Left renal cortex interstitium (tissue), 4 donors: ENCODE data around the gene TSPAN7. TPM values are rescaled to one million over a fixed set of nuclear protein-coding genes. Genes with fewer than 3 reads are reported as not detected.

Experiments used
- DNase-seq, 4 donors: peaks; one replicate each; pipeline ENCODE4 v3.0.0-alpha.2; 2013; ENCODE audit warnings: low read depth in 4 of 4, low spot score in 2 of 4, missing footprints in 1 of 4
- polyA plus RNA-seq, 4 donors: library from polyadenylated mRNA; unstranded; fragments of 120-200 nt; gene quantifications; one replicate each; pipeline ENCODE4 v1.2.1, GENCODE V29; 2013; ENCODE audit not compliant: insufficient read length in 4 of 4

The TSPAN7 gene
- polyA plus RNA-seq, 4 donors = 41.9 to 64.6 (median 51.5) TPM

DNA sequence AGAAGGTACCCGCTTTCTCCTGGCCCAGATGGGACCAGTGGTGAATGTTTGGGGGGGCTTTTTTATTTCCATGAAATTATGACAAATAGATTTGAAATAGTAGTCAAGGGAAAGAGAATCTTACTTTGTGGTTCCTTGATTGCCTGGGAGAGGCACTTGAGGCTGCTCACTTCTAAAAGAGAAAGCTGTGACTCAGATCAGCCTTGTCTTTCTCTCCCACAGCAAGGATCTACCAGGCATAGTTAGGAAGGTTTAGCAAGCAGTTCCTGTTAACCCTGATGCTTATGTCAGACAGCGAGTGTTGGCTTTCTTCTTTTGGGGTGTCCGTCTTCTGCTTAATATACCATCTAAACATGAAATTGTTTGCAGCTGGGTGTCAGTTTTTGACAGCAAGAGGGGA, 114.5 kb downstream of the TSPAN7 start:
- no peak for DNase-seq

DNA sequence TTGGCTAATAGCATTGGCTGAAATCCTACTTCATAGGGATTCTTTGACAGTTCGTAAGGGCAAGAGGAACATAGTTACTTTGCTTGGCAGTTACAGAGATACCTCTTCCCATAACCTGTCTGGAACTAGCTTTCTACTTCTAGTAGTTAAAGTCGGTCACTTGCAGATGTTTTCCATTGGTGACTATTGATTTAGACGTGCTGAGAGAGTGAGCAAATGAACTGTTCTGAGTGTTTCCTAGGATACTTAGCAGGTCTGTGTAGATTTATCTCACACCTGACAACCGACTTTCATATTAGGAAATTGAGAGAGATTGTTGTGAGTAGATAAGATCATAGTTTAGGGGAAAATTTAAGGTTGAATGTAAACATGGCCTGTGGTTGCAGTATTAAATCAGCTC, 116.8 kb downstream of the TSPAN7 start:
- no peak for DNase-seq

DNA sequence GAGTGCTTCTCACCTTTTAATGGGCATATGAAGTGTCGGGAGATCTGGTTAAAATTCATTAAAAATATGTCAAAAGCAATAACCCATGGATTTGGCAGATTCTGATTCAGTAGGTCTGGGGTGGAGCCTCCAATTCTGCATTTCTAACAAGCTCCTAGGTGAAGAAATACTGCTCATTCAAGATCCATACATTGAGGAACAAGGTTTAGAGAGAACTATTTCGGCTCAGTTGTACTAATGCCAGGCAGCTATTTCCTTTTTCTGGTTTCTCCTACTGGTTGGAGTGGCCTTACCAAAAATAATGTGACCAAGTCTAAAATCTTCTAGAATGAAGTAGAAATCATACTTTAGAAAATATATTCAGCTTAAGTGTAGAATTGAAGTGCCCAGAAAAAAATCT, 117.5 kb downstream of the TSPAN7 start:
- no peak for DNase-seq

DNA sequence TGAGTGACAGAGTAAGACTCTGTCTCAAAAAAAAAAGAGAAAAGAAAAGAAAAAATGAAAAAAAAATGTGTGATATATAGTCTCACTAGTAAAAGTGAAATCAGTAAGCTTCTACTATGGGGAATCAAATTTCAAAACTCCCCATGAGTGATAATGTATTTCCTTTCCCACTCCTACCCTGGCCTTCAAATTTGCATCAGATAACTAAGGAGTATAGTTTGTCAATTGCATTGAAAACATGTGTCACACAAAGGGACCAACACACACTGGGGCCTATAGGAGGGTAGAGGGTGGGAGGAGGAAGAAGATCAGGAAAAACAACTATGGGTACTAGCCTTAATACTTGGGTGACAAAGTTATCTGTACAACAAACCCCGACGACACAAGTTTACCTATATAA, 118.4 kb downstream of the TSPAN7 start:
- DNase-seq = no peak

DNA sequence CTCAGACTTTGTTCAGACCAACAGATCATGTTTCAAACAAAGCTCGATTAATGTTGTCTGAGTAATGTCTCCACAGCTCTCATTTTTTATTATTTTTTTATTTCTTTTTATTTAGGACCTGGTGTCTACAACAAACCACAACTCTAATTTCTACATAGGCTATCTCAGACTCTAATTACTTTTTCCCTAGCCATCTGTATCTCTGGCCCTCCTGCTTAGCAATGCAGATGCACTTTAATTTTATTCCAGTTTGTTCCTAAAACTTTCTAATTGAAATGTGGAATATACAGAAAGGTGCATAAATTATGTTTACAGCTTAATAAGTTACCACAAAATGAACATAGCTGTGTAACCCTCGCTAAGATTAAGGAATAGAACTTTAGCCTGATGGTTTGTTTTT, 120.8 kb downstream of the TSPAN7 start:
- no peak for DNase-seq

DNA sequence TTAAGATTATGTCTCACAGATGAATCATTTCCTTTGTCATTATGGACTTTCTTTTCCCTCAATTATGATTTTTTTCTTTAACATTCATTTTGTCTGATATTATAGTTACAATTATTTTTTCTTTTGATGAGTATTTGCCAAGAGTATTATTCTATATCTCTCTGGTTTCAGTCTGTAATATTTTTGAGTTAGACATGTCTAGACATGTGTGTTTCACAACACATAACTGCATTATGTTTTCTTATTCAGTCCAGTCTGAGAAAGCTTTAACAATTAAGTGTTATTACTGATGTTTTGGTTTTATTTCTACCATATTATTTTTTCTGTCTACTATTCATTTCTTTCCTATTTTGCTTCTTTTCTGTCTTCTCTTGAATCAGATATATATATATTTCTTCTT, 131.6 kb downstream of the TSPAN7 start:
- no peak for DNase-seq

DNA sequence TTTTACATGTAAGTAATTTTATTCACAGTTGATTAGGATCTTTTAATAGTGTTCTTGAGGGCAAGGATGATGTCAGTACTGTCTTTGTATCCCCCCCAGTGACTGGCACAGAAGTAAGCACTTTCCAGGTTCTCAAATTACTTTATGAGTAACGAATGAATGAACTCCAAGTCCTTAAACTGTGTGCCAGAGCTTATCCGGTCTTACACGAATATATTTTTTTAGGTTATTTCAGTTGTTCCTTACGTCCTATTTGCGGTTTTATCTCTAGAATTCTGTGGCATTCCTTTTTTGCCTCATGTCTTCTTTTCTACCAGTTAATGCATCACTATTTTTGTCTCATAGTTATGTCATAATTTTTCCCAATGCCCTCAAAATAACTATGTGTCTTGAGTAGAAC, 133.1 kb downstream of the TSPAN7 start:
- DNase-seq = no peak

DNA sequence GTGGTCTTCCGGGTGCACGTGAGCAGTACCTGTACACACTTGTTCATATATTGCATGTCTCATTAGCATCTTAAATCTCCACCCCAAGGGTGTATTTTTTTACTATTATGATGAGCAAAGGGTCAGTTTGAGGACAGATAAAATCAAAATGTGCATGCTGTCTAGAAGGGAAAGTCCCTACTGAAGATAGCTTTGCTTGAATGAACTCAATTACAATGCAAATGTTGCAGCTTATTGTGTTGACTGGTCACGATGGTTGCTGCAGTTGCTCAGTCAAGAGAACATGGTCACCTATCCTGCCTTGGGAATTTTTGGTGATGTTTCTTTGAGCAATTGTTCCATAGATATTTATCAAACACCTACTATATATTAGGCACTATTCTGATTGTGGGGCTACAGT, 136.1 kb downstream of the TSPAN7 start:
- DNase-seq = no peak

DNA sequence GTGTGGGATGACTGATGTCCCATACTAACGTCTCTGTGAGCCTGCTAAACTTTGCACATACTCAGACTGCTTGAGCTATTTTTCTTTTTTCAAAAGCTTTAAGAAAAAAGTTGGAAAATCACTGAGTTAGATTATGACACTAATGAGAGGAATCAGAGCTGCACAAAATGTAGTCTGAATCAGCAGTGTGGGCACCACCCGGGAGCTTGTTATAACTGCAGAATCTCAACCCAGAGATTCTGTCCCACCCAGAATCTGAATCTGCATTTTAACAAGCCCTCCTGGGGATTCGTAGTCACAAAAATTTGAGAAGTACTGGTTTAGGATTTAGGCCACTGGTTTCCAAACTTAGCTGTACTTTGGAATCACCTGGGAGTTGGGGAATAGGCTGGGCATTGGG, 137.8 kb downstream of the TSPAN7 start:
- DNase-seq = no peak

DNA sequence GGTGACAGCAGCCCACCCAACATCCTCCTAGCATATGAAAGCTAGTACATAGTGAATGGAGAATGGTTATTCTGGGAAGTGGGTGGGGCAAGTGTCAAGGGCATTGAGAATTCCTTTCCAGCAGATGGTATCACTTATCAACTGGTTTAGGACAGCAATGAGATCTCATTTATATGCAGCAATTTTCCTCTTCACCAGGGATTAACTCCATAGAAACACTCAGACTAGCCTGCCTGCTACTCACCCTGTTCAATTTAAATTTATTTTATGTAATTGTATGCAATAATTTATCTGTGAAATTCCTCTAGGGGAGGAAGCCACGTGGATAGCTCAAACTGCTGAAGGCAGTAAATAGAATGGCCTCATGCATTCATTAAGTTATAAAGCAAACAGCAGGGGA, 138.4 kb downstream of the TSPAN7 start:
- DNase-seq = no peak

DNA sequence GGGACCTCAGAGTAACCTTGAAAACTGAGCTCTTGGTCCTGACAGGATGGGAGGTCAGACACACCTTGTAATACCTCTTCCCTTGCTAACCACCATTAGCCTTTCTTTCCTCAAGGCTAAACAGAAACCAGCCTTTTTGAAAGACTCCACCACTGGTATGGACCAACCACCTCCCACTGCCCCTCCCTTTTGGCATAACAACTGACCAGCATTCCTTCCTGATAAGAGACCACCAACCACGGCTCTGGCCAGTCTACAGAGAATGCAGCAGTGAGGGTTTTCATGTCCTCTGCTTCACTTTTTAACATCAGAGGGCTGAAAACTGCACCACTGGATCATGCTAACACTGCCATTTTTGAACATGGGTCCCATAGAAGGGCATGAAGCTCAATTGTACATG, 139.7 kb downstream of the TSPAN7 start:
- no peak for DNase-seq

DNA sequence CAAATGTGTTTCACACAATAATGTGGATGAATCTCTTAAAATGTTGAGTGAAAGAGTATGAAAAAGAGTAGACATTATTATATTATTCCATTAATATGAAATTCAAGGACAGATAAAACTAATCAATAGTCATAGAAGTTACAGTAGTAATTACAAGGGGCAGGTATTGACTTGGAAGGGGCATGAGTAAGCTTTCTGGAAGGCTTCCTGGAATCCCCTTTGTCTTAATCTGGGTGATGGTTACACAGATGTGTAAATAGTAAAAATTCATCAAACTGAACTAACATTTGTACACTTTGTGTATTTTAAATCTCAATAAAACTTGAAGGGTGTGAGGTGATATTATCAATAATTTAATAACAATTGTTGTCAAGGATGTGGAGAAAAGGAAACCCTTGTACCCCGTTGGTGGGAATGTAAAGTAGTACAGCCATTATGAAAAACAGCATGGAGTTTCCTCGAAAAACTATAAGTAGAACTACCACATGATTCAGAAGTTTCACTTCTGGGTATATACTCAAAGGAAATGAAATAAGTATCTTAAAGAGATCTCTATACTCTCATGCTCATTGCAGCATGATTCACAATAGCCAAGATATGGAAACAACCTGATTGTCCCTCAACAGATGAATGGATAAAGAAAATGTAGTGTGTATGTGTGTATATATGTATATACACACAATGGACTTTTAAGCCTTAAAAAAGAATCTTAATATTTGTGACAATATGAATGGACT, 143.0 kb downstream of the TSPAN7 start:
- DNase-seq = no peak

DNA sequence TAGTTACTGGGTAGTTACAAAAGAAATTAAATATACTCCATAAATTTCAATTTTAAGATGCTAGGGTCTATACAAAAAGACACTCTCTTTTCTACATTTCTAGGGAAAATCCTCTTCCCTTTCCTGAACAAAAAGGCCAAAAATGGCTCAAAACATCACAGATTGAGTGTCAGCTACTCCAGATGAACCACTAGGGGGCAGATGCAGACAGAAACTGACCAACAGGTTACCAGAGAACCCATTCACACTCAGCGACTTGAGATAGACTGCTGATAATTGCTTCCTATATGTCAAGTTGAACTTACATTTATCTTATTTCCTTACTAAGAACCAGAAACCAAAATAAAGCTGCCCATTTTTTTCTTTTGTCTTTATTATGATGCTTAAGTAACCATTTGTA, 156.5 kb downstream of the TSPAN7 start:
- no peak for DNase-seq

DNA sequence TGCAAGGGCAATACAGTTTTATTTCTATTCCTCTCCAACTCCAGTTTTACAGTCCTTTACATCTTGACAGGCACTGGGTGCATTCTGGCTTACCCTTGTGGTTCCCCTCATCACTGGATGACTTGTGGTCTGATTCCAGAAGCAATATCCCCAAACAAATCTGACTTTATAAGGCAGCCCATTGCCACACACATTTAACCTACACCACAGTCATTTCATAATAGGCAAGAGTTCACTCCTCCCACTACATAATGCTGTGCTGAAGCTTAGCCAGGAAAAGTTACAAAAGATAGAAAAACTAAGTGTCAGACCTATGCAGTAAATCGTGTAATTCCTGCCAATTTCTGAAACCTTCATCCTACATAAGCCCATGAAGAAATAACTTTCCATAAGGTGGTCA, 157.0 kb downstream of the TSPAN7 start:
- DNase-seq = no peak

DNA sequence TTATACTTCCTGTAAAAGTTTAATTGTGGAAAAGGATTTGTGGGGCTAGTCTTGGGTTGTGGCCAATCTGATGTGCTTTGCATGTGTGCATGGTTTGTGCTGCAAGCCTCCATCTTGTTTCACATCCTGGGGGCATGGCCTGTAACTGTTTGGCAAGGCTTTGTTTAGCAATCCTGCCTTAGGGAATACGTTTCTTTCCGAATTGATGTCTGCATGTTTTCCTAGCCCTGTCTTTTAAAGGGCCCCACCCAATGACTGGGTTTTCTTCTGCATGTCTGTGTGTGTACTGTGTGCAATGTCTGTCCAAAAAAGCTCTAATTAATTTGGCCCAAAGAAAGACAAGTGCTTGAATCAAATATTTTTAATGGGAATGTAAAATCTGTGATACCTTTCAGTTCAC, 165.3 kb downstream of the TSPAN7 start:
- DNase-seq = no peak

DNA sequence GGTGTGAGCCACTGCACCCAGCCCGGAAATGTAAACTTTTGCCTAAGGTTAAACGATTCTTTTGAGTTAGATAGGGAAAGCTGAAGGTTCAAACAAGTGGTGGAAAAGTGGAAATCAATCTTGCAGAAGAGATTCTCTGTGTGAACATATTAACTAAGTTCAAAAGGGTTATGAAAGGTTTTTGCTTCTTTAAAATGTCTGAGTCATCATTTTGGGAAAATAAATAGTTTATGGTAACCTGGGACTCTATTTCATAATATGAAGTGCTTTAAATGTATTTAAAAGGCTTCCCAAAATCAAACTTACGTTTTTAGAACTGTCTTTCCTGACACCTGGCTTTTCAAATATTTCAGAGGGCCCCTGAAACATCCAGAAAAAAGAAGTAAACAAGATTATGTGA, 166.3 kb downstream of the TSPAN7 start:
- no peak for DNase-seq

DNA sequence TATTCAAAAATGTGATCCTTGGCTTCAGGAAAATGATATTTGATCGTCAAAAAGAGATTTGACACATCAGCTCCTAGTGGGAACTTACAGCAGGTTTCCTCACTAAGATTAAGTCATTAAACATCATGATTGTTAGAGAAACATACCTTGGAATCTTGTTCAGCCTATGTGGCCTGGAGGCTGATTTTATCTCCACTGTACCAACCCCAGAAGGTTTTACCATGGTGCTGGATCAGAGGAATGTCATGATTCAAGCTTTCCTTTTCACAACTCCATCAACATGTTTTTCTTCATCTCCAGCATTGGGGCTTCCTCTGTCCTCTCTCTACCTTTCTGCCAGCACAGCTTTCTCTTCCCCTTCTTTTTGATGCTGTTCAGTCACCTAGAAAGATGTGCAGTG, 171.5 kb downstream of the TSPAN7 start:
- DNase-seq = no peak

Other genes starting within 250 kb of the TSPAN7 start
- gene RPGR, start 234.0 kb upstream of the TSPAN7 start, polyA plus RNA-seq = 10 to 100 TPM; 11.7 to 24.3 (median 14.9) TPM
- gene OTC, start 208.9 kb upstream of the TSPAN7 start, polyA plus RNA-seq = under 1 TPM in 3 of 4 donors, not detected in 1; 0.09 to 0.49 (median 0.13) TPM
- gene MID1IP1, start 239.9 kb downstream of the TSPAN7 start, polyA plus RNA-seq = 10 to 100 TPM; 19.4 to 30.8 (median 21.1) TPM